Measurements from ENCODE around the gene TTF1.

TTF1 gene

GRCh38 chr9:132341177-132341840 is 65.3 kb downstream of the TTF1 start:
- no peak overlapping the region for H3K18ac ChIP-seq (ENCODE audit: low read length)
- H2AFZ ChIP-seq (ENCODE audit: insufficient read depth, low read length, poor library complexity), result no peak overlapping the region
- H2BK12ac ChIP-seq (ENCODE audit: low read length), result no peak overlapping the region
- H3K4ac ChIP-seq (ENCODE audit: low read depth, low read length), result no peak overlapping the region
- H3K4me2 ChIP-seq (ENCODE audit: low read length), result no peak overlapping the region
- no peak for DNase-seq
- H2AK5ac ChIP-seq (ENCODE audit: low read length), result no peak overlapping the region
- no peaks in the 10 kb centered on the region for H3K4me1 ChIP-seq (ENCODE audit: control insufficient read depth in 1 of 2, insufficient read depth in 2 of 2, low read length in 2 of 2)
- H3K9ac ChIP-seq (ENCODE audit: low read length), result no peak overlapping the region
- no peaks in the 10 kb centered on the region for H3K79me1 ChIP-seq (ENCODE audit: low read length)
- no peaks in the 10 kb centered on the region for H3K27me3 ChIP-seq (ENCODE audit: insufficient read depth, low read length)
- H2BK120ac ChIP-seq (ENCODE audit: insufficient read depth, low read length, poor library complexity), result no peak overlapping the region
- H3K23ac ChIP-seq (ENCODE audit: low read length), result no peak overlapping the region
- no peak overlapping the region for H3K4me3 ChIP-seq (ENCODE audit: low read depth, low read length)
- no peak overlapping the region for H2BK5ac ChIP-seq (ENCODE audit: low read depth, low read length, poor library complexity)
- H4K8ac ChIP-seq (ENCODE audit: low read depth, low read length), result no peak overlapping the region
- H4K12ac ChIP-seq (ENCODE audit: low read depth, low read length), result no peak overlapping the region
- no peak overlapping the region for H3K27ac ChIP-seq (ENCODE audit: low read depth, low read length)
- no peak overlapping the region for H4K91ac ChIP-seq (ENCODE audit: low read depth, low read length)
- no peaks in the 10 kb centered on the region for H3K79me2 ChIP-seq (ENCODE audit: control insufficient read depth, insufficient read depth, low read length, poor library complexity)
- WGBS (ENCODE audit: extremely low coverage, insufficient coverage, insufficient read length), result no CpG with 5 or more reads among the region's 9 CpGs
- H3K9me3 ChIP-seq (ENCODE audit: insufficient read depth, low read depth, low read length), result no peaks in the 10 kb centered on the region
- H3K14ac ChIP-seq (ENCODE audit: low read length), result no peak overlapping the region
- H3K36me3 ChIP-seq (ENCODE audit: control insufficient read depth in 1 of 2, insufficient read depth in 2 of 2, low read length in 2 of 2), result peaks cover 38 to 45% of the 10 kb centered on the region in 2 experiments

- Histone ChIP-seq H2BK12ac (ENCODE audit: low read length) (no peak overlapping the region), H3K14ac (ENCODE audit: low read length) (no peak overlapping the region)
Measured at GRCh38 chr9:132334364-132334763, 72.3 kb downstream of the TTF1 start.

GRCh38 chr9:132333556-132333955 is 73.1 kb downstream of the TTF1 start:
- Histone ChIP-seq H3K14ac (ENCODE audit: low read length) (no peak overlapping the region), H3K23ac (ENCODE audit: low read length) (no peak overlapping the region), H3K79me1 (ENCODE audit: low read length) (no peaks in the 10 kb centered on the region), H2BK12ac (ENCODE audit: low read length) (no peak overlapping the region), H4K8ac (ENCODE audit: low read depth, low read length) (no peak overlapping the region), H4K12ac (ENCODE audit: low read depth, low read length) (no peak overlapping the region), H3K36me3 (ENCODE audit: control insufficient read depth in 1 of 2, insufficient read depth in 2 of 2, low read length in 2 of 2) (peaks cover 14 to 26% of the 10 kb centered on the region in 2 experiments), H3K9me3 (ENCODE audit: insufficient read depth, low read depth, low read length) (no peaks in the 10 kb centered on the region), H2BK5ac (ENCODE audit: low read depth, low read length, poor library complexity) (no peak overlapping the region), H4K91ac (ENCODE audit: low read depth, low read length) (no peak overlapping the region), H3K4me1 (ENCODE audit: control insufficient read depth in 1 of 2, insufficient read depth in 2 of 2, low read length in 2 of 2) (no peaks in the 10 kb centered on the region), H3K4me2 (ENCODE audit: low read length) (no peak overlapping the region), H3K4ac (ENCODE audit: low read depth, low read length) (no peak overlapping the region), H2AK5ac (ENCODE audit: low read length) (no peak overlapping the region), H2BK120ac (ENCODE audit: insufficient read depth, low read length, poor library complexity) (no peak overlapping the region), H3K79me2 (ENCODE audit: control insufficient read depth, insufficient read depth, low read length, poor library complexity) (no peaks in the 10 kb centered on the region), H3K4me3 (ENCODE audit: low read depth, low read length) (no peak overlapping the region), H3K9ac (ENCODE audit: low read length) (no peak overlapping the region), H3K18ac (ENCODE audit: low read length) (no peak overlapping the region), H2AFZ (ENCODE audit: insufficient read depth, low read length, poor library complexity) (no peak overlapping the region), H3K27ac (ENCODE audit: low read depth, low read length) (no peak overlapping the region), H3K27me3 (ENCODE audit: insufficient read depth, low read length) (no peaks in the 10 kb centered on the region)
- DNase-seq, result no peak
- WGBS (ENCODE audit: extremely low coverage, insufficient coverage, insufficient read length), result no CpG with 5 or more reads among the region's 1 CpG

More at GRCh38 chr9:132334364-132334763, 72.3 kb downstream of the TTF1 start:
- H3K9ac ChIP-seq (ENCODE audit: low read length), result no peak overlapping the region
- H2AK5ac ChIP-seq (ENCODE audit: low read length), result no peak overlapping the region
- no peaks in the 10 kb centered on the region for H3K79me2 ChIP-seq (ENCODE audit: control insufficient read depth, insufficient read depth, low read length, poor library complexity)
- no peak overlapping the region for H2BK120ac ChIP-seq (ENCODE audit: insufficient read depth, low read length, poor library complexity)
- no peak overlapping the region for H3K27ac ChIP-seq (ENCODE audit: low read depth, low read length)
- no peak overlapping the region for H2BK5ac ChIP-seq (ENCODE audit: low read depth, low read length, poor library complexity)
- H4K12ac ChIP-seq (ENCODE audit: low read depth, low read length), result no peak overlapping the region
- no peak overlapping the region for H2AFZ ChIP-seq (ENCODE audit: insufficient read depth, low read length, poor library complexity)
- no peak for DNase-seq
- H3K18ac ChIP-seq (ENCODE audit: low read length), result no peak overlapping the region
- H3K4me3 ChIP-seq (ENCODE audit: low read depth, low read length), result no peak overlapping the region
- no peak overlapping the region for H4K8ac ChIP-seq (ENCODE audit: low read depth, low read length)
- H3K79me1 ChIP-seq (ENCODE audit: low read length), result no peaks in the 10 kb centered on the region
- peaks cover 19 to 25% of the 10 kb centered on the region in 2 experiments for H3K36me3 ChIP-seq (ENCODE audit: control insufficient read depth in 1 of 2, insufficient read depth in 2 of 2, low read length in 2 of 2)
- no peaks in the 10 kb centered on the region for H3K9me3 ChIP-seq (ENCODE audit: insufficient read depth, low read depth, low read length)
- H3K4me2 ChIP-seq (ENCODE audit: low read length), result no peak overlapping the region
- no peak overlapping the region for H3K23ac ChIP-seq (ENCODE audit: low read length)
- no peaks in the 10 kb centered on the region for H3K4me1 ChIP-seq (ENCODE audit: control insufficient read depth in 1 of 2, insufficient read depth in 2 of 2, low read length in 2 of 2)
- H3K27me3 ChIP-seq (ENCODE audit: insufficient read depth, low read length), result no peaks in the 10 kb centered on the region
- no peak overlapping the region for H4K91ac ChIP-seq (ENCODE audit: low read depth, low read length)
- no CpG with 5 or more reads among the region's 3 CpGs for WGBS (ENCODE audit: extremely low coverage, insufficient coverage, insufficient read length)
- no peak overlapping the region for H3K4ac ChIP-seq (ENCODE audit: low read depth, low read length)

GRCh38 chr9:132328580-132328979 is 78.1 kb downstream of the TTF1 start:
- H3K18ac ChIP-seq (ENCODE audit: low read length), result no peak overlapping the region
- no peak for DNase-seq

More at GRCh38 chr9:132328580-132328979, 78.1 kb downstream of the TTF1 start:
- H2BK5ac ChIP-seq (ENCODE audit: low read depth, low read length, poor library complexity), result no peak overlapping the region
- no peak overlapping the region for H3K9ac ChIP-seq (ENCODE audit: low read length)
- no peaks in the 10 kb centered on the region for H3K27me3 ChIP-seq (ENCODE audit: insufficient read depth, low read length)
- H3K36me3 ChIP-seq (ENCODE audit: control insufficient read depth in 1 of 2, insufficient read depth in 2 of 2, low read length in 2 of 2), result peaks cover 8 to 28% of the 10 kb centered on the region in 2 experiments
- H3K4me1 ChIP-seq (ENCODE audit: control insufficient read depth in 1 of 2, insufficient read depth in 2 of 2, low read length in 2 of 2), result no peaks in the 10 kb centered on the region
- H3K14ac ChIP-seq (ENCODE audit: low read length), result no peak overlapping the region
- no peaks in the 10 kb centered on the region for H3K79me1 ChIP-seq (ENCODE audit: low read length)
- no peaks in the 10 kb centered on the region for H3K79me2 ChIP-seq (ENCODE audit: control insufficient read depth, insufficient read depth, low read length, poor library complexity)
- no peak overlapping the region for H2BK12ac ChIP-seq (ENCODE audit: low read length)
- H4K12ac ChIP-seq (ENCODE audit: low read depth, low read length), result no peak overlapping the region
- no peak overlapping the region for H3K23ac ChIP-seq (ENCODE audit: low read length)
- no peaks in the 10 kb centered on the region for H3K9me3 ChIP-seq (ENCODE audit: insufficient read depth, low read depth, low read length)
- H3K4me2 ChIP-seq (ENCODE audit: low read length), result no peak overlapping the region
- H3K4me3 ChIP-seq (ENCODE audit: low read depth, low read length), result no peak overlapping the region
- no peak overlapping the region for H3K27ac ChIP-seq (ENCODE audit: low read depth, low read length)
- H4K91ac ChIP-seq (ENCODE audit: low read depth, low read length), result no peak overlapping the region
- H2AFZ ChIP-seq (ENCODE audit: insufficient read depth, low read length, poor library complexity), result no peak overlapping the region
- H2AK5ac ChIP-seq (ENCODE audit: low read length), result no peak overlapping the region
- H3K4ac ChIP-seq (ENCODE audit: low read depth, low read length), result no peak overlapping the region
- H4K8ac ChIP-seq (ENCODE audit: low read depth, low read length), result no peak overlapping the region
- no CpG with 5 or more reads among the region's 4 CpGs for WGBS (ENCODE audit: extremely low coverage, insufficient coverage, insufficient read length)
- H2BK120ac ChIP-seq (ENCODE audit: insufficient read depth, low read length, poor library complexity), result no peak overlapping the region
